K562 (cell line): ENCODE results near the gene PIANP. TPM values are rescaled to one million over a fixed set of nuclear protein-coding genes. Genes with fewer than 3 reads are reported as not detected.
A peak's percentile ranks its signal among the peaks of the same experiment; 100 is the strongest.

Source experiments
- DNMT1 ChIP-seq: fragments of 450-650 bp; IDR thresholded peaks from 2 replicates; pipeline ENCODE4 v1.6.1; 2016; ENCODE audit warnings: antibody characterized with exemption, mild to moderate bottlenecking
- MGA ChIP-seq: fragments of 450-650 bp; IDR thresholded peaks from 2 replicates; pipeline ENCODE4 v1.6.1; 2016; ENCODE audit warnings: mild to moderate bottlenecking, moderate library complexity
- NBN ChIP-seq: fragments of 450-650 bp; IDR thresholded peaks from 2 replicates; pipeline ENCODE4 v1.6.1; 2016; ENCODE audit warnings: low read depth, mild to moderate bottlenecking
- NCOA2 ChIP-seq, 2 experiments: fragments of 450-650 bp; IDR thresholded peaks; 2 replicates each; pipeline ENCODE4 v1.6.1; 2018; ENCODE audit warnings: mild to moderate bottlenecking in 2 of 2, moderate library complexity in 1 of 2; ENCODE audit not compliant: partially characterized antibody in 2 of 2
- NR2F6 ChIP-seq: fragments of 450-650 bp; formaldehyde crosslinking; IDR thresholded peaks from 2 replicates; pipeline ENCODE4 v1.4.0; 2020; ENCODE audit warnings: mild to moderate bottlenecking
- PHF8 ChIP-seq: fragments of 200-600 bp; sonication (generic); IDR thresholded peaks from 2 replicates; pipeline ENCODE4 v1.6.1; 2012; ENCODE audit warnings: mixed run types, mild to moderate bottlenecking, inconsistent platforms, low read length, moderate library complexity, borderline replicate concordance
- RCOR1 ChIP-seq, 2 experiments: IDR thresholded peaks; 2 replicates each; pipeline ENCODE4 v1.6.1; 2012; ENCODE audit warnings: low read depth in 2 of 2, low read length in 2 of 2, borderline replicate concordance in 1 of 2, improper control_type of control experiment in 1 of 2
- RUNX1 ChIP-seq: sonication (generic); IDR thresholded peaks from 2 replicates; pipeline ENCODE4 v1.6.1; 2016; ENCODE audit warnings: antibody characterized with exemption, low read depth
- ZBTB11 ChIP-seq, 3 experiments: fragments of 200-800 bp in 1 of 3; fragments of 250-450 bp in 1 of 3; fragments of 450-650 bp in 1 of 3; sonication (Bioruptor Pico) in 1 of 3; sonication (Bioruptor generic) in 1 of 3; formaldehyde crosslinking in 1 of 3; IDR thresholded peaks; 2 replicates each; pipeline versions ENCODE4 v1.6.1 to v1.8.0; 2016 to 2022; ENCODE audit warnings: mild to moderate bottlenecking in 2 of 3, missing genetic modification characterization in 2 of 3, missing compliant biosample characterization in 1 of 3, moderate library complexity in 1 of 3
- ZFP36 ChIP-seq: fragments of 150-350 bp; IDR thresholded peaks from 2 replicates; pipeline ENCODE4 v1.6.1; 2018; ENCODE audit warnings: low read length, low read depth; ENCODE audit not compliant: partially characterized antibody
- ZNF146 ChIP-seq: IDR thresholded peaks from one replicate; pipeline ENCODE4 v1.6.1; 2018; ENCODE audit warnings: missing compliant biosample characterization; ENCODE audit not compliant: unreplicated experiment
- polyA plus RNA-seq, 8 experiments: library from polyadenylated mRNA; depleted of rRNA in 4 of 8; stranded (reverse) in 5 of 8; unstranded in 3 of 8; fragments of >200 nt; fragmentation: Nextera tagmentation in 2 of 8; fragmentation: Illumina TruSeq in 1 of 8; extraction: Ambion mirVana in 2 of 8; extraction: Trizol in 1 of 8; gene quantifications; 2 replicates each; pipeline versions ENCODE4 v1.2.1 to v1.2.3, GENCODE V29; 2011 to 2014; ENCODE audit warnings: inconsistent platforms in 1 of 8, missing spikeins in 1 of 8
- total RNA-seq, 7 experiments: library from RNA; depleted of rRNA in 6 of 7; stranded (reverse); fragments of >200 nt in 6 of 7; fragmentation: Illumina TruSeq in 2 of 7; extraction: Trizol in 2 of 7; gene quantifications; 2 replicates each; pipeline versions ENCODE4 v1.2.1 to v1.2.3, GENCODE V29; 2011 to 2021; ENCODE audit warnings: low replicate concordance in 1 of 7

The PIANP gene
- total and polyA plus RNA-seq, 9 of the 15 experiments (the other 6 are each of a cell fraction or from before 2014, with no cell fraction given): 0.07 TPM; not detected in 8

- TF ChIP-seq NCOA2 (IDR thresholded peaks at IDR 0.05; ENCODE audit: partially characterized antibody in 2 of 2): no peak
- 0 out of 2 replicates have a peak, but pooled peaks have one; percentile 69 for TF ChIP-seq DNMT1
- peak; percentile 98 for TF ChIP-seq MGA
- TF ChIP-seq RCOR1 (IDR thresholded peaks at IDR 0.05; ENCODE audit: borderline replicate concordance in 1 of 2, low read depth in 2 of 2, low read length in 2 of 2): peak in 1 of 2 experiments; percentile 58; a peak in 1 of 4 replicates
- no peak for TF ChIP-seq ZNF146 (CRISPR knock-in tag)
- TF ChIP-seq ZBTB11 (CRISPR knock-in tag; IDR thresholded peaks at IDR 0.05): peak in 1 of 3 experiments; percentile 93; a peak in 2 of 6 replicates
- TF ChIP-seq ZFP36: no peak
- TF ChIP-seq NBN: peak; percentile 33; the same call in 1 of the 2 replicates
- no peak for TF ChIP-seq NR2F6
- TF ChIP-seq RUNX1: no peak
- TF ChIP-seq PHF8: peak; percentile 54; the same call in 1 of the 2 replicates
Measured at GRCh38 chr12:6723607-6724408, 23.2 kb upstream of the PIANP start, which contains the start of gene COPS7A (continued).
